Measurements from ENCODE around the gene MMP15. TPM values are rescaled to one million over a fixed set of nuclear protein-coding genes. Genes with fewer than 3 reads are reported as not detected.

Gene MMP15
- total and polyA plus RNA-seq, 2 of the 13 experiments (the other 11 are each of a cell fraction or from before 2014, with no cell fraction given) = 35.2 to 44.9 TPM

GRCh38 chr16:58025351-58026138 lies at the start of gene MMP15 (continued):
- TF ChIP-seq ZHX2 (IDR thresholded peaks at IDR 0.05; ENCODE audit: low read depth) = peak; percentile 40; the same call in 1 of the 2 replicates
- no peak for TF ChIP-seq ZHX2 (CRISPR knock-in tag; IDR thresholded peaks at IDR 0.05; ENCODE audit: borderline replicate concordance)
- peak; percentile 98 for TF ChIP-seq ZNF446 (CRISPR knock-in tag; IDR thresholded peaks at IDR 0.05)
- TF ChIP-seq KLF6 (CRISPR knock-in tag; IDR thresholded peaks at IDR 0.05) = 0 out of 2 replicates have a peak, but pooled peaks have one; percentile 8
- 0 out of 2 replicates have a peak, but pooled peaks have one; percentile 39 for TF ChIP-seq E2F1 (CRISPR knock-in tag; IDR thresholded peaks at IDR 0.05)
- TF ChIP-seq HIVEP1 (CRISPR knock-in tag; IDR thresholded peaks at IDR 0.05) = peak; percentile 21; the same call in 1 of the 2 replicates
- TF ChIP-seq ZFX (CRISPR knock-in tag; IDR thresholded peaks at IDR 0.05; ENCODE audit: low read depth) = no peak; the same call in 1 of the 2 replicates
- peak; percentile 75 to 89 for TF ChIP-seq NR2F1 (CRISPR knock-in tag; IDR thresholded peaks at IDR 0.05)
- TF ChIP-seq ZNF776 (CRISPR knock-in tag; IDR thresholded peaks at IDR 0.05) = peak; percentile 17; the same call in 1 of the 2 replicates
- 0 out of 2 replicates have a peak, but pooled peaks have one; percentile 7 for TF ChIP-seq ZNF761 (CRISPR knock-in tag; conservative IDR thresholded peaks at IDR 0.05)
- TF ChIP-seq IRX3 (CRISPR knock-in tag; IDR thresholded peaks at IDR 0.05; ENCODE audit: borderline replicate concordance, low read depth) = no peak
- TF ChIP-seq KDM4B (CRISPR knock-in tag; IDR thresholded peaks at IDR 0.05) = peak; percentile 21; the same call in 1 of the 2 replicates
- TF ChIP-seq HINFP (CRISPR knock-in tag; IDR thresholded peaks at IDR 0.05; ENCODE audit: low read depth) = peak; percentile 100
- peak; percentile 6; the same call in 1 of the 2 replicates for TF ChIP-seq BHLHE40 (IDR thresholded peaks at IDR 0.05; ENCODE audit: low read length)
- TF ChIP-seq ZNF619 (CRISPR knock-in tag; IDR thresholded peaks at IDR 0.05) = peak; percentile 52; the same call in 1 of the 2 replicates
- TF ChIP-seq CCAR2 (optimal IDR thresholded peaks at IDR 0.05; ENCODE audit: low read depth, low read length) = no peak
- TF ChIP-seq RBAK (CRISPR knock-in tag; IDR thresholded peaks at IDR 0.05) = no peak
- TF ChIP-seq ZNF468 (CRISPR knock-in tag; IDR thresholded peaks at IDR 0.05) = 0 out of 2 replicates have a peak, but pooled peaks have one; percentile 55
- TF ChIP-seq MLX (CRISPR knock-in tag; IDR thresholded peaks at IDR 0.05) = no peak
- peak; percentile 65 for TF ChIP-seq MEIS2 (CRISPR knock-in tag; IDR thresholded peaks at IDR 0.05)

All from HepG2 (cell line).